ENCODE measurements around the gene OR14A16.

Gene OR14A16

DNA sequence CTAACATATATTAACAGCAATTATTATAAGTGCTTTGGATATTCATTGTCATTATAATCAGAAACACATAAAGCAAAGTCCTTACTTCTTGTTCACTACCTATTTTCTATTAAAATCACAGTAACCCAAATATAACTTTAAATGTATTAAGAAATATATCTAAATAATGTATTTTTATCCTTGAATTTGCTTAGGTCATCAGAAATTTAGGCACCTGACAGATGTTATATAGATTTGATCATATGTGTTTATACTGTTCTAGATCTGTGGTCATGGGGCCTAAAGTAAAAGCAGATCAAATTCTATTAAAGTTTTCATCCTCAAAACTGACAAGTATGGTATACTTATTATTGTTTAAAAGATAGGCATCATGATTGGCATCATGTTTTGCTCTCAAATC is 54.3 kb downstream of the OR14A16 start:
- no peak overlapping the region for H3K27ac ChIP-seq (replicated peaks)
- H3K4me3 ChIP-seq (replicated peaks; ENCODE audit: insufficient read depth, low read length) = no peak overlapping the region
- TF ChIP-seq GABPA (IDR thresholded peaks at IDR 0.05; ENCODE audit: low read depth) = no peak
- no peak for TF ChIP-seq POLR2AphosphoS5 (IDR thresholded peaks at IDR 0.05; ENCODE audit: low read depth)
- TF ChIP-seq SPI1 (IDR thresholded peaks at IDR 0.05; ENCODE audit: borderline replicate concordance, low read depth) = no peak
- TF ChIP-seq REST (IDR thresholded peaks at IDR 0.05; ENCODE audit: insufficient replicate concordance, low read depth) = no peak
- TF ChIP-seq CTCF (IDR thresholded peaks at IDR 0.05; ENCODE audit: insufficient read depth, low read length) = no peak
- no peaks in the 10 kb centered on the region for H3K27me3 ChIP-seq (ENCODE audit: insufficient read depth, poor library complexity, severe bottlenecking)
- DNase-seq (ENCODE audit: low read depth in 1 of 2, low spot score in 1 of 2) = no peak
